Mesenchymal stem cell (in vitro differentiated cells and primary cell): ENCODE results near the gene MYO5B.
A peak's percentile ranks its signal among the peaks of the same experiment; 100 is the strongest.

Source experiments
- DNase-seq: peaks from one replicate; pipeline ENCODE4 v3.0.0-alpha.2; 2013
- H2AFZ ChIP-seq: one replicate; pipeline ENCODE4 v1.6.1; 2013; ENCODE audit warnings: low read depth, mild to moderate bottlenecking, control low read depth, inconsistent platforms, low read length, moderate library complexity
- H2AK5ac ChIP-seq: 2 replicates; pipeline ENCODE4 v1.6.1; 2013; ENCODE audit warnings: low read length, moderate library complexity, mild to moderate bottlenecking, inconsistent platforms; ENCODE audit not compliant: severe bottlenecking
- H2BK120ac ChIP-seq: one replicate; pipeline ENCODE4 v1.6.1; 2013; ENCODE audit warnings: low read depth, mild to moderate bottlenecking, inconsistent platforms, low read length, moderate library complexity
- H2BK12ac ChIP-seq, 2 experiments: one replicate each; pipeline ENCODE4 v1.6.1; 2013; ENCODE audit warnings: inconsistent platforms in 2 of 2, low read length in 2 of 2, mild to moderate bottlenecking in 2 of 2, moderate library complexity in 2 of 2, control low read depth in 1 of 2
- H2BK15ac ChIP-seq: one replicate; pipeline ENCODE4 v1.6.1; 2013; ENCODE audit warnings: mild to moderate bottlenecking, low read depth, inconsistent platforms; ENCODE audit not compliant: poor library complexity, severe bottlenecking
- H2BK5ac ChIP-seq: 2 replicates; pipeline ENCODE4 v1.6.1; 2013; ENCODE audit warnings: low read depth, mild to moderate bottlenecking, low read length, control low read depth, inconsistent platforms; ENCODE audit not compliant: poor library complexity, severe bottlenecking
- H3K14ac ChIP-seq, 2 experiments: one replicate each; pipeline ENCODE4 v1.6.1; 2013; ENCODE audit warnings: inconsistent platforms in 2 of 2, low read length in 2 of 2, control low read depth in 1 of 2, mild to moderate bottlenecking in 1 of 2, moderate library complexity in 1 of 2
- H3K18ac ChIP-seq, 2 experiments: one replicate each; pipeline ENCODE4 v1.6.1; 2013; ENCODE audit warnings: inconsistent platforms in 2 of 2, low read length in 2 of 2, control low read depth in 1 of 2, low read depth in 1 of 2, mild to moderate bottlenecking in 1 of 2
- H3K23ac ChIP-seq, 2 experiments: one replicate each; pipeline ENCODE4 v1.6.1; 2013; ENCODE audit warnings: inconsistent platforms in 2 of 2, low read length in 2 of 2, mild to moderate bottlenecking in 2 of 2, moderate library complexity in 2 of 2, control low read depth in 1 of 2
- H3K27ac ChIP-seq: 2 replicates; pipeline ENCODE4 v1.5.1; 2013; ENCODE audit warnings: mild to moderate bottlenecking, moderate library complexity, low read length, control low read depth, inconsistent platforms; ENCODE audit not compliant: poor library complexity, severe bottlenecking
- H3K27me3 ChIP-seq, 2 experiments: 2 replicates each; pipeline versions ENCODE4 v1.6.1 to v1.7.0; 2013; ENCODE audit warnings: low read length in 2 of 2, mild to moderate bottlenecking in 2 of 2, moderate library complexity in 2 of 2, control low read depth in 1 of 2, inconsistent platforms in 1 of 2; ENCODE audit not compliant: control insufficient read depth in 1 of 2, insufficient read depth in 1 of 2
- H3K36me3 ChIP-seq, 2 experiments: 2 replicates each; pipeline versions ENCODE4 v1.6.1 to v1.7.0; 2013; ENCODE audit warnings: low read length in 2 of 2, control low read depth in 1 of 2, inconsistent platforms in 1 of 2, low read depth in 1 of 2, mild to moderate bottlenecking in 1 of 2; ENCODE audit not compliant: insufficient read depth in 2 of 2, control insufficient read depth in 1 of 2
- H3K4ac ChIP-seq, 2 experiments: one replicate each; pipeline ENCODE4 v1.6.1; 2013; ENCODE audit warnings: inconsistent platforms in 2 of 2, low read length in 2 of 2, mild to moderate bottlenecking in 2 of 2, moderate library complexity in 2 of 2, control low read depth in 1 of 2, low read depth in 1 of 2
- H3K4me1 ChIP-seq: 2 replicates; pipeline ENCODE4 v1.6.1; 2013; ENCODE audit warnings: low read depth, low read length, control low read depth; ENCODE audit not compliant: control insufficient read depth, insufficient read depth
- H3K4me2 ChIP-seq: 2 replicates; pipeline ENCODE4 v1.6.1; 2013; ENCODE audit warnings: low read length, mild to moderate bottlenecking, inconsistent platforms; ENCODE audit not compliant: poor library complexity, severe bottlenecking
- H3K4me3 ChIP-seq, 2 experiments: 2 replicates each; pipeline versions ENCODE4 v1.5.1 to v1.7.0; 2013; ENCODE audit warnings: low read length in 2 of 2, mild to moderate bottlenecking in 2 of 2, control low read depth in 1 of 2, low read depth in 1 of 2; ENCODE audit not compliant: insufficient read depth in 1 of 2
- H3K79me1 ChIP-seq: replicated peaks from 2 replicates; pipeline ENCODE4 v1.6.1; 2013; ENCODE audit warnings: mild to moderate bottlenecking, control low read depth, low read length, inconsistent platforms; ENCODE audit not compliant: poor library complexity, severe bottlenecking
- H3K9ac ChIP-seq: 2 replicates; pipeline ENCODE4 v1.7.0; 2013; ENCODE audit warnings: mild to moderate bottlenecking, low read length, moderate library complexity
- H3K9me3 ChIP-seq: 2 replicates; pipeline ENCODE4 v1.7.0; 2013; ENCODE audit warnings: mild to moderate bottlenecking, low read length; ENCODE audit not compliant: control insufficient read depth
- H4K8ac ChIP-seq: one replicate; pipeline ENCODE4 v1.6.1; 2013; ENCODE audit warnings: inconsistent platforms, mild to moderate bottlenecking, low read length, moderate library complexity
- H4K91ac ChIP-seq: one replicate; pipeline ENCODE4 v1.6.1; 2013; ENCODE audit warnings: mild to moderate bottlenecking, low read length, inconsistent platforms
- WGBS: methylation state at CpG from one replicate; pipeline ENCODE4 v1.1.7; 2013; ENCODE audit warnings: mixed read lengths; 5-methylcytosine and 5-hydroxymethylcytosine counted together

The MYO5B gene

GRCh38 chr18:50055488-50055887, 139.5 kb downstream of the MYO5B start:
- H4K91ac ChIP-seq, result no peak overlapping the region
- WGBS, result 80% methylated on average over 3 of the region's 4 CpGs
- H3K27ac ChIP-seq, result no peak overlapping the region
- no peak overlapping the region for H2BK120ac ChIP-seq
- H3K18ac ChIP-seq, result no peak overlapping the region
- H3K36me3 ChIP-seq, result no peaks in the 10 kb centered on the region
- H3K27me3 ChIP-seq, result peaks cover 31 to 33% of the 10 kb centered on the region in 2 experiments
- H3K9me3 ChIP-seq, result no peaks in the 10 kb centered on the region
- no peak overlapping the region for H4K8ac ChIP-seq
- H2AK5ac ChIP-seq, result no peak overlapping the region
- no peak overlapping the region for H2BK12ac ChIP-seq
- no peaks in the 10 kb centered on the region for H3K4me1 ChIP-seq
- DNase-seq, result no peak
- no peak overlapping the region for H2AFZ ChIP-seq
- no peak overlapping the region for H2BK15ac ChIP-seq
- H2BK5ac ChIP-seq, result no peak overlapping the region
- no peak overlapping the region for H3K4ac ChIP-seq
- H3K4me2 ChIP-seq, result no peak overlapping the region
- H3K79me1 ChIP-seq, result no peaks in the 10 kb centered on the region
- H3K23ac ChIP-seq, result no peak overlapping the region
- H3K14ac ChIP-seq, result no peak overlapping the region
- H3K9ac ChIP-seq, result no peak overlapping the region
- H3K4me3 ChIP-seq, result no peak overlapping the region

- WGBS, result 22% methylated on average over 2 of the region's 5 CpGs
- Histone ChIP-seq H2BK12ac (no peak overlapping the region), H2AK5ac (no peak overlapping the region), H2BK120ac (no peak overlapping the region), H2AFZ (no peak overlapping the region), H3K23ac (no peak overlapping the region), H3K9ac (no peak overlapping the region), H3K79me1 (no peaks in the 10 kb centered on the region), H3K4me1 (no peaks in the 10 kb centered on the region), H3K4me3 (no peak overlapping the region), H2BK5ac (no peak overlapping the region), H3K18ac (no peak overlapping the region), H2BK15ac (no peak overlapping the region), H3K27me3 (peaks cover 24 to 33% of the 10 kb centered on the region in 2 experiments), H3K14ac (no peak overlapping the region), H3K4me2 (no peak overlapping the region), H4K8ac (no peak overlapping the region), H3K4ac (no peak overlapping the region), H4K91ac (no peak overlapping the region), H3K9me3 (no peaks in the 10 kb centered on the region), H3K36me3 (no peaks in the 10 kb centered on the region), H3K27ac (no peak overlapping the region)
- DNase-seq, result no peak
These were observed 141.8 kb downstream of the MYO5B start for GRCh38 chr18:50053111-50053510.

GRCh38 chr18:50051288-50051687, 143.7 kb downstream of the MYO5B start:
- no peak overlapping the region for H3K4me2 ChIP-seq
- H3K23ac ChIP-seq, result no peak overlapping the region
- H3K14ac ChIP-seq, result no peak overlapping the region
- no peak overlapping the region for H3K27ac ChIP-seq
- no peak overlapping the region for H2AK5ac ChIP-seq
- H3K36me3 ChIP-seq, result no peaks in the 10 kb centered on the region
- no peaks in the 10 kb centered on the region for H3K9me3 ChIP-seq
- no peak overlapping the region for H3K4ac ChIP-seq
- no peak overlapping the region for H3K9ac ChIP-seq
- no peak overlapping the region for H4K8ac ChIP-seq
- no peak for DNase-seq
- no peak overlapping the region for H3K18ac ChIP-seq
- peaks cover 11 to 25% of the 10 kb centered on the region in 2 experiments for H3K27me3 ChIP-seq
- H4K91ac ChIP-seq, result no peak overlapping the region
- no peak overlapping the region for H3K4me3 ChIP-seq
- no peaks in the 10 kb centered on the region for H3K79me1 ChIP-seq
- H2BK5ac ChIP-seq, result no peak overlapping the region
- H2AFZ ChIP-seq, result no peak overlapping the region
- no peak overlapping the region for H2BK120ac ChIP-seq
- no peaks in the 10 kb centered on the region for H3K4me1 ChIP-seq
- no peak overlapping the region for H2BK15ac ChIP-seq
- no peak overlapping the region for H2BK12ac ChIP-seq

DNA sequence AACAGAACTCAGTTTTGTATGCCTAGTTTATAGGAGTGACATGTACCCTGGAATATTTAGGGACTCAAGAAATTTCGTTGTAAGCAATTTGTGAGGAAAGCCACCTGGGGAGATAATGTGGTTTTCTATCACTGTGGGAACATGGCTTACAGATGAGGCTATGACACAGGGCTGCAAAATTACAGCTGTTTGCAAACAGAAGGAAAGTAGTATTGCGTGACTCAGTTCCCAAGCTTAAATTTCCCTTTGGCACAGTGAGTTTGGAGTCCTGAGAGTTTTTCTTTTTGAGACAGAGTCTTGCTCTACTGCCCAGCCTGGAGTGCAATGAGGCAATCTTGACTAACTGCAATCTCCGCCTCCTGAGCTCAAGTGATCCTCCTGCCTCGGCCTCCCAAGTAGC, 149.8 kb downstream of the MYO5B start:
- H3K9ac ChIP-seq, result no peak overlapping the region
- 71% methylated on average over 4 of the region's 4 CpGs for WGBS
- H3K4me3 ChIP-seq, result no peak overlapping the region
- no peaks in the 10 kb centered on the region for H3K9me3 ChIP-seq
- no peak overlapping the region for H3K14ac ChIP-seq
- H3K23ac ChIP-seq, result no peak overlapping the region
- H3K4me1 ChIP-seq, result no peaks in the 10 kb centered on the region
- no peak overlapping the region for H3K18ac ChIP-seq
- no peak overlapping the region for H3K27ac ChIP-seq
- H4K8ac ChIP-seq, result no peak overlapping the region
- H3K36me3 ChIP-seq, result no peaks in the 10 kb centered on the region
- H2BK120ac ChIP-seq, result no peak overlapping the region
- no peak overlapping the region for H4K91ac ChIP-seq
- H3K4ac ChIP-seq, result no peak overlapping the region
- H2BK15ac ChIP-seq, result no peak overlapping the region
- H2BK12ac ChIP-seq, result no peak overlapping the region
- H3K27me3 ChIP-seq, result peaks cover 2 to 13% of the 10 kb centered on the region in 2 experiments
- no peak overlapping the region for H3K4me2 ChIP-seq
- no peak overlapping the region for H2AFZ ChIP-seq
- no peaks in the 10 kb centered on the region for H3K79me1 ChIP-seq
- no peak overlapping the region for H2AK5ac ChIP-seq
- peak; percentile 3 for DNase-seq
- H2BK5ac ChIP-seq, result no peak overlapping the region
